ENCODE results near the gene MBLAC2.
A peak's percentile ranks its signal among the peaks of the same experiment; 100 is the strongest.

Gene MBLAC2

DNA sequence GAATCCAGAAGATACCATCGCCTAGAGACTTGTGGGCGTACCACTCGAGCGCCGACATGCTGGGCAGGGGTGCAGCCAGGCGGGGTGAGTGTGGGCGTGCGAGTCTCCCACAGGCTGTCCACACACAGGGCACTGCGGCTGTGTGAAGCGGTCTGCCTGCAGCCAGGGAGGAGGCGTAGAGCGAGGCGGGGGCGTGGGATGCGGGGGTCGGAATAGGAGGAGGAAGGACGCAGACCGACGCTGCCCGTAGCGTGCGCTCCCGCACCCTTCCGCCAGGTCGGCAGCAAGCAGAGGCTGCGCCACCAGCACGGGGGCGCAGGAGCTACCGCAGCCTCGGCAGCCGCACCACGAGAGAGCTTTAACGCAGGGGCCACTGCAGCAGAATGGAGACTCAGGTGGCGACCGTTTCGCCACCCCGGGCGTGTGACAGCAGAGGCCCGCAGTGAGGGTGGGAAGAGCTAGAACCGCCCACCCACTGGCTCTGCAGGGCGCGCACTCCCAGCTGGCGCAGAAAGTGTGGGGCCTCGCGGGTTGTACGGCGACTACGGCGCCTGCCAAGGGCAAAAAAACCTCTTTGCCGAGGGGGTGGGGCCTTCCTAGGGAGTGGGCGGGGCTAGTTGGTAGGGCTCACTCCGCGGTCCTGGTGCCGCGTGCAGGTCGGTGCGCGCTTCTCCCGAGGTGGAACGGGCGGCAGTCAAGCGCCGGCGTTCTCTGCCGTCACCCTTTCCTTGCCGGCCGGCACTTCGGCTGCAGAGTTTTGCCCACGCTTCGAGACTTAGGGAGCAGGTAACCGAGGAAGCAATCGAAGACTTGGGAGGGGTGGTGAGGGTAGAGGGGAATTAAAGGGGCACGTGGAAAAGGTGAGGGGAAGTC is at the start of gene MBLAC2, which contains the start of gene POLR3G:
MBLAC2 (minus strand) TSS at position 537 of the 873 bp plus-strand sequence; CDS start at position 58, 479 bp downstream.
POLR3G (plus strand) TSS at position 630 of the 873 bp plus-strand sequence. CDS start 10,704 bp downstream, outside the sequence.
- peak; percentile 82 for DNase-seq

DNA sequence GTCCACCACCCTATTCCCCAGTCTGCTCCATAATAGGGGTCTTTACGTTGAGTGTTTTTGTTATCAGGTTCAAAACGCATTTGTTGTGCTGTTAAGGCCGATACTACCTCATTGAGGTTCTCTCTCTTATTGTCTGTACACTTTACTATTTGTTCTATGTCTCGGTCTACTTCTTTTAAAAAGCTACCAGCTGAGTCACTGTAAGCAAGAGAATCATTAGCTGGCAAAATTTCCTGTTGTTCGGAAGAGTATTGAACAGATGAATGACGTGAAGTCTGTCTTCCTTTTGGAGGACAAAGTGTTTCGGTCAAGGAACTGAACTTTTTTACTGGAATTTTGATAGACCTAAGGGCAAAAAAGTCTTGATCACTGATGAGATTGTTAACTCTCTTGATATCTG is 44.5 kb upstream of the MBLAC2 start:
- DNase-seq = no peak

DNA sequence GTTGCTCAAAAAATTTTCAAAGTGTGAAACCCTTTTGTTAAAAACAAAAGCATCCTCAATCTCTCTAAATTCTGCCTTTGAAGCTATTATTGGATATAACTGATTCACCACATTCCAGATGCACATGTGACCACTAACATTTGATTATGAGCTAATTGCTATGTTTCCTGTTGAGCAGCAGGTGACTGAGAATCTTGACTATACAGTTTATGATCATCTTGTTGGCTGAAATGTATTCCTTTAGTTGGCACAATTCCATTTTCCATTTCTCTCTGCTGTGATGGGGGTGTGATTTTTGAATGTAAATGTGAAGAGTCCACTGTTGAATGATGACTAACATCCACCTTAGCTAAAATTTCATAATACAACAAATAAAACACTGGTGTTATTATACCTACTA is 44.1 kb upstream of the MBLAC2 start:
- DNase-seq = no peak

DNA sequence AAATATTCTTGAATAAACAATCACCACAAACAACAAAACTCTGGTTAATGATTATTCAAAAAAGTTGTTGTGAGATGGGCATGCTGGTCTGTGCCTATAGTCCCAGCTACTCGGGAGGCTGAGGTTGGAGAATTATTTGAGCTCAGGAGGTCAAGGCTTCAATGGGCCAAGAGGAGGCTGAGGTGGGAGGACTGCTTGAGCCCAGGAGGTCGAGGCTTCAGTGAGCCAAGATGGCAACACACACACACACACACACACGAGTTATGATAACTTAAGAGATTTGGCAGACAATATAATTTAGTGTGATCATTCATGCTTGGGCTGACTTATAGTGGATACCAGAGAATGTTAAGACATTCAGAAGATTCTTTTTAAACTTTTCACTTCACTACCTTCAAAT is 39.9 kb upstream of the MBLAC2 start:
- no peak for DNase-seq

DNA sequence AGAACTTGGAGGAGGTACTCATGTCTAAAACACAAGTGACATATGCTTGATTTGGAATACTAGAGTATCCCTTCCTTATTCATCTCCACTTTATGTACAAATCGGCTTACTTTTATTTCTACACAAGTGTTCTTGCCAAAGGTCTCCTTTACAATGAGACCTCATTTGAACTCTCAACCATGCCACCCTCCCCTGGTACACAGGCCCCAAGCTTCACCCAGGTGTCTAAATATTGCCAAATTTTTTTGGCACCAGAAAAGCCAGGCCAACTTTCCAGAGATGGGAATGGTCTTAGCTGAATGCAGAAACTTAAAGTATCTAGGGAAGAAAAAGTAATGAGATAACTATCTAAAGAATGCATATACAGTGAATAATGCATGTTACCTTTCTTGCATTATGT is 35.9 kb upstream of the MBLAC2 start:
- DNase-seq = no peak

DNA sequence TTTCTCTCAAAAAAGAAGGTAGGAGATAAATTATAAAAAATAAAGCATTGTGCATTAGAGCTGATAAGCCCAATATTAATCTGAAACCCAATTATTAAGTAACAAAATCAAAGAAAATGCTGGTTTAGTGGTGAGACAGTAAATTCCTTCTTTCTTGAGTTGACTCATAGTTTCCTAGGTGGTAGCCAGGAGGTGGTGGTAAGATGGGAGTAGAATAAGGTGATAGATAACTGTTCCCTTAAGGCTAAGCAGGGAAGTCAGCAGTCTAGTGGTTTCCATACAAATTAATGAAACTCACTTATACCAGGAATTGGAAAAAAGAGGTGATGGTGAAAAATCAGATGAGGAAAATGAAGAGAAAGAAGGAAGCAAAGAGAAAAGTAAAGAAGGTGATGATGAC is 31.6 kb upstream of the MBLAC2 start:
- DNase-seq = no peak

DNA sequence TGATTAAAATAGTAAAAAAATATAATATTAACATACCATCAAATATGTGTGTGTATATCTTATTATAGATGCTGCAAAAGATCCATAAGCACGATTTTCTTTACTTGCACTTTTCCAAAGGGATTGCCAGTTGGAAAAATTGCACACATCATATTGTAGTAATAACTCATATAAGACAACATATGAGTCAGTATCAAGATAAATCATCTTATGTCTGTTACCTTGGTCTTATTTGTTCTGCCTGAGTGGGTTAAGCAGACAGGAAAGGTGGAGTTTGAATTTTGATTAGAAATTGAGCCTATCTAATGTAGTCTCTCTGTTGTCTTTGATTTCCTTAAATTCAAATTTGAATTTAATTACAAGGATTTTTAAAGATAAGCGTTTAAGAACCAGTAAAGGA is 30.2 kb upstream of the MBLAC2 start:
- DNase-seq = no peak

DNA sequence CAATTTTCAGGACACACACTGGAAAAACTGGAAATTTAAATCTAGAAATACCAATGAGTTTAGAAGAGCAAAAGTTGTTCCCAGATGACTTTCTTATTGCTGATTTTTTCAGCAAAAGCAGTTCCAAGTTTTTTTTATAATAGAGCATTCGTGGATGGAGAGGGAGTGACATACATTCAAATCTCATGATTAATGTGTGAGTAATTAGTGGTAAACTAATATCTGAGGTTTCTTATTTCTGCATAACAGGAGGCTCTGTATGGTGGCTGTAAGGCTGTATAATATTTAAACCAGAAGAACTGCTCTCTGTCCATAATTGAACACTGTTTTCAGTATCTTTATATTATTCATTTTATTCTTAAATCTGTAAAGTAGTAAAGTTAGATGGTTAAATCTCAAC is 29.0 kb upstream of the MBLAC2 start:
- DNase-seq = no peak

DNA sequence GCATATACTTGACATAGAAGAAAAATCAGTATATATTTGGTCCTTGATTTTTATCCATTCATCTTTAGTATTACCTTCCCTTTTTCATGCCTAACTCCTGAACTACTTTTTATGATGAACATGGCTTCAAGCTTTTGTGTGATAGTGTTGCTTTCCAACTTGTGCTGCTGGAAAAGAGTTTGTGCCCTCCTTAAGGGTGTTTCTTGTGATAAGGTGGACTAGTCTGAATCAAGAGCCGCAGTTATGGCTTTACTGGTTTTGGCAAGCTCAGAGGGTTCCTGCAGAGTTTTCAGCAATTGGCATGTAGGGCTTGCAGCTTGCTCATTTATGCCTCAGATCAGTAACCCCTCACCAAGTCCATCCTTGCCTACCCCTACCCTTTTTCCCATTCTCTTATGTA is 20.6 kb upstream of the MBLAC2 start:
- DNase-seq = no peak

DNA sequence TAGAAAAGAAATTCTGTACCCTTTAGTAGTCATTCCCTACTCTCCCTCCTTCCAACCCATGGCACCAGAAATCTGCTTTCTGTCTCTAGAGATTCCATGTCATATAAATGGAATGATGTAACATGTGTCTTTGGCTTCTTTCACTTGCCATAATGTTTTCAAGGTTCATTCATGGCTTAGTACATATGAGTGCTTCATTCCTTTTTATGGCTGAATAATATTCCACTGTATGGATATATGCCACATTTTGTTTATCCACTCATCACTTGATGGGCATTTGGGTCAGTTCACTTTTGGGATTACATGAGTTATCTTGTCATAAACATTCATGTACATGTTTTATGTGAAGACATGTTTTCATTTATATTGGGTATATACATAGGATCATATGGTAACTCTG is 19.5 kb upstream of the MBLAC2 start:
- DNase-seq = no peak

DNA sequence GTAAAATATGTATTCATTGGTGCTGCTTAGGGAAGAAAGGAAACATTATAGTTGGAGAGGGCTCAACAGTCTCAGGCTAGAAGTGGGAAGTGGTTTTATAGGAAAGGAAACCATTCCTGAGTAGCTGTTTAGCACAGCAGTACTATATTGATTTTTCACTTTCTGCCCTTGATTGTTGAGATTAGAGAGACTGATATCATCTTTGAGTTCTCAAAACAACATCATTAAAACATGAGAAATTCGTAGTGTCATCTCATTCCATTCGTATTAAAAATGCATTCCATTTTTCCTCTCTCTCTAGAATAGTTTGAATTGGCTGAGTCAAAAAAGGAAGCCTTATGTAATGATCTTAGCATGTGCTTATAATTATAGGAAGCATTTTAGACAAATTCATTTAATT is 14.2 kb upstream of the MBLAC2 start:
- DNase-seq = peak; percentile 1

DNA sequence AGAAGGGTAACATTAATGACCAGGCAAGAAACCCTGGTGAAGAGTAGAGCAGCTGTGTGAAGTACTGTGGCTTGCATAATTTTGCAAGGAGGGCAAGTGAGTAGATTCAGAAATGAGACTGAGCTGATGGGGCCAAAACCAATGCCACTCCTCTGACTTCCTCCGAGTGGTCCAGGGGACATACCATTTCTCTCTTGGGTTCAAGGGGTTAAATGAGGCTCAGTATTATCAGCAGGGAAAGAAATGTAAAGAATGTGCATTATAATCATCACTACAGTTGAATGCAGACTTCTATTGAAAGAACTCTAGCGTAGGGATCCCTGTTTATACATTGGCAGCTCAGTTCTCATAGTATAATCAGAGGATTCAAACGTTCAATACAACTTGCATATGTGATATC is 10.0 kb upstream of the MBLAC2 start:
- DNase-seq = no peak

DNA sequence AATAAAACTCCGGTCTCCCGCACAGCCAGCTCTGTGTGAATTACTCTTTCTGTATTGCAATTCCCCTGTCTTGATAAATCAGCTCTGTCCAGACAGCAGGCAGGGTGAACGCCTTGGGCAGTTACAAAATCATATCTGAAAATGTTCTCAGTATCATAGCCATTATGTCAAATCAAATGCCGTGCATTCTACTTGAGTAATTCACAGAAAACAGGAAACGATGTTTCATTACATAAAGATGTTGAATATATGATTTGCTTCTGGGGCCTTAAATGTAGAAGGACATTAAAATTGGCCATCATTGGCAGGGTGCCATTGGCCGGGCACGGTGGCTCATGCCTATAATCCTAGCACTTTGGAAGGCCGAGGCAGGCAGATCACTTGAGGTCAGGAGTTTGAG is 8.6 kb upstream of the MBLAC2 start:
- DNase-seq = no peak

DNA sequence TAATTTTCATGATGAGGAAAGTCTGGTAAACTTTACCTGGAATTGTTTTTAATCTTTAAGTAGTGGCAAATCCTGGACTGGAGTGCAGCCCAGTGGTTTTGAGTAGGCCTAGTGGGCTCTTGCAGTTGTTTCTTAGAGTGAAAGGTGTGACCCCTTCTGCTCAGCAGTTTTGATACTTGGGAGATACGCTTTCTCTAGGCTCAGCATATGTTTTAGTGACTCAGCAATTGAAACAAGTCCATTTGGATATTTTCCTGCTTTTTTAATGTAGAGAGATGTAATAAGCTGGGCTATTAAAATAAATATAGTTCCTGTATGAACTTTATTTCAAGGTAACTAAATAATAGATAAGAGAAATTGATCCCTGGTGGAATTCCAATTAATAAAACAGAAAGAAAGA is 6.1 kb upstream of the MBLAC2 start:
- no peak for DNase-seq

DNA sequence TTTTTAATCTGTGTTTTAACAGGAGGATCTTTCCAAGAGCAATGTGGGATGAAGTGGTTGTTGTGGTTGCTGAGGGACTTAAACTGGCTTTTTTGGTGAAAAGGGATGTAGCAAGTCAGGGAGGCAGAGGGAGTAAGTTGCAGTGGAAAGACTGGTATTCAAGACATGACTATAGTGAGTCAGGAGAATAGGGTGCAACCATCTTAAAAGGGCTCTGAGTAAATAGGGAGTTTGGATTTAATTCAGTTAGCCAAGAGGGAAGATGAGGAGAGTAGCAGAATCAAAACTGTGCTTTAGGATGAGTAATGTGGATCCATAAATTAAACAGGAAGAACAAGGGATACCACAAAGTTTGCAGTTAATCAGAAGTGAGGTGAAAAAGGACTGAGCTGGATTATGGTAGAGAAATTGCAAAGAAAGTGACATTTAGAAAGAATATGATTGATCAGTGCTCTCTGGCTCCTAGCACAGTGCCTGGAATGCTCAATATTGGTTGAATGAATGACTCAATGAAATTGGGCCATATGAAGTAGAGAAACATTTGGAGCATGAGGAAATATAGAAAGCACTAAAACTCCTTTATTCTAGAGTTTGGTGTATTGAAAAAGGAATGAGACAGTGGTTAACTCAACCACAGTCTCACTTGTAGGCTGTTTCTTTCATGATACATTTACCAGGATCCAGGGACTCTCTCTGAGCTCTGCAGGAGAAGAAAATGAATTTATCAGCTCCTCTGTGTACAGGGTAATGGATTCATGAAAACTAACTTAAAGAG is 5.2 kb upstream of the MBLAC2 start:
- no peak for DNase-seq

DNA sequence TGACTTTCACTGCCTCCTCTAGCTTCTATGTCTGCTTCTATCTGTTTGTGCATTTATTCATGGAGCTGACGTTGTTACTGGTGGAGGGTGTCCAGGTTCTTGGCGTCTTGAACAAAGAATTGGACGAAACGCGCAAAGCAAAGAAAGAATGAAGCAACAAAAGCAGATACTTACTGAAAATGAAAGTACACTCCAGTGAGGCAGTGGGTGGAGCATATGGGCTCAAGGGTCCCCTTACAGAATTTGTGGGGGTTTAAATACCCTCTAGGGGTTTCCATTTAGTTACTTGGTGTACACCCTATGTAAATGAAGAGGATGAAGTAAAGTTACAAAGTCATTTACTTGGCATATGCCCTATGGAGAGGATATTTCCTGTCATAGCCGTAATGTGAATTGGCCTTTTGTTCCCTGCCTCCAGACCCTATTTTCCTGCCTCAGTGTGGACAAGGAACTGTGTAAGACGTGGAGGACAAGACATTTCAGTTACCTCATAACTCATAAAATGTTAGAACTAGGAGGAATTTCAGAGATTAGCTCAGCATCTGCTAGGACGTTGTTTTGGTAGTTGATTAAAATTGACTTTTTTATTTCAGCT is 3.1 kb upstream of the MBLAC2 start:
- DNase-seq = no peak

DNA sequence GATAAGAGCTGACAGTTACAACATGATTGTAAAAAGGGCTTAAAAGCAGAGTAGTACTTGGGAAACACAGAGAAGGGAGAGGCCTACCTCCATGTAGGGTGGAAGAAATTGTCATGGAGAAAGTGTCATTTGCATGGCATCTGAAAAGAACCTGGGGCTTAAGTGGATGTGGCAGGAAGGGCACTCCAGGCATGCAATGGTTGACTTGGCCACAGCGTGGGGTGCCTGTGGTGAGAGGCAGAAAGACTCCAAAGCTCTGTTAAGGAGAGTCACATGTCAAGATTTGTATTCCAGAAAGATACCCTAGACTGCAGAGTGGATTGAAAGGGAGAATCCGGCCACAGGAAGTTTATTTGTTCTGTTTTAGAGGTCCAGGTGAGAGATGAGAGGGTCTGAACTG is 2.5 kb upstream of the MBLAC2 start:
- no peak for DNase-seq

DNA sequence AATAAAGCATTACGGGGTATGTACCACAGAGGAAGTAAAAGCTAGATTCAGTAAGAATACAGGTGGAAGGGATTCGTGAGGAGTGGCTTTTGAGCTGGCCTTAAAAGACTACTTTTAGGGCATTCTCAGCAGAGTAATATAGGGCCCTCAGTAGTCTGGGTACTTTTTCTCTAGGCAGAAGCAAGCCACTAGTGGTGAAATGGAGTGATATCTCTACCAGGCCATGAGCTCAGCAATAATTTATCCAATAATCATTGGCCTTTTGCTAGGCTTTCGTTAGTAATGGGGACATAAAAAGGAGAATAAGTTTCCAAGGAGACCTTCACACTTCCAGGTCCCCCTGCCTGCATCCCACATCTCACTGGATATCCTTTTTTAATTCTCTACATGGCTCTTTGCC is 1.8 kb upstream of the MBLAC2 start:
- DNase-seq = no peak

DNA sequence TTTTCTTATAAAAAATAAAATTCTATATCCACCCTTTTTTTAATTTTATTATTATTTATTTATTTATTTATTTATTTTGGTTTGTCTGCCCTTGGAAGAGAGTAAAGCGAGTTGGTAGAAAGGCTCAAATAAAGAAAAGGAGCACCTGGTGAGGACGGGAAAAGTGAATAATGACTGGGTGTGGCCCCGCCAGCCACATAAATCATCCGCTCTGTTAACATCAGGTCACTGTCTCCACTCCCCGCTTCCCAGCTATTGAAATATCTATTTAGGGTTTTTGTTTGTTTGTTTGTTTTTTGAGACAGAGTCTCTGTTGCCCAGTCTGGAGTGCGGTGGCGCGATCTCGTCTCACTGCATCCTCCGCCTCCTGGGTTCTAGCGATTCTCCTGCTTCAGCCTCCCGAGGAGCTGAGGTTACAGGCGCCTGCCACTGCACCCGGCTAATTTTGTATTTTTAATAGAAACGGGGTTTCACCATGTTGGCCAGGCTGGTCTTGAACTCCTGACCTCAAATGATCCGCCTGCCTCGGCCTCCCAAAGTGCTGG is 937 bp upstream of the MBLAC2 start:
- peak; percentile 11 for DNase-seq

DNA sequence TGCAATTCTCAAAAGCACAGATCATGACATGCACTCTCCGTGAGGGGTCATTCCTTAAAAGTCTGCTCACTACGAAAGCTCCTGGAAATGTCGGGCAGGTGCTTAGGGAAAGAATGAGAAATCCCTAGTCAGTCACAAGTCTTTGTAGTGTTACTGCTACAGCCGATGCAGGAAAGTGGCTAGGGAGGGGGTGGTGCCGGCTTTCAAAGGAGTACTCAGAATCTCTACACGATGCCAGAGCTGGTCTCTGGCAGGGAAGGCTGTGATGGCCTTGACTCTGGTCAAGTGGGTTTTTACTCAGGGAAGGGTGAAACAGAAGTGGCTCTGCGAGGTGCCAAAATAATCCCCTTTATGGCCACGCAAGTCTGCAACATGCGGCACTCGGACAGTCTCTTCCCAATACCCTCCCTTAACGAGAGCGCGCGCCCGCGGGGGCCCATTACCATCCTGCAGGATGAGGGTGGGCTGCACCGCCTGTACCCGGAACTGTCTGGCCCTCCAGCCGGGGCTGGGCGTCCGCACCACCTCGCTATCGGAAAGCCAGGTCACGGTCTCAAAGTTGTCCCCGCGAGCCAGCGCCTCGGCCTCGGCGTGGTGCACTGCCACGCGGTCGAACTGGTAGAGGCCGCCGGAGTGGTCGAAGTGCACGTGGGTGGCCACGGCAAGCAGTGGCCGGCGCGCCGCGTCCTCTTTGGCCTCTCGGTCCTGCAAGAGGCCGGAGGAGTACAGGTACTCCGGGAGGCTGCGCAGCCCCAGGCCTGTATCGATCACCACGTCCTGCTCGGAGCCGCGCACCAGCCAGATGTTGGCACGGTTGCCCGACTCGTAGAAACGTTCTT is 956 bp downstream of the MBLAC2 start:
- DNase-seq = peak; percentile 45

DNA sequence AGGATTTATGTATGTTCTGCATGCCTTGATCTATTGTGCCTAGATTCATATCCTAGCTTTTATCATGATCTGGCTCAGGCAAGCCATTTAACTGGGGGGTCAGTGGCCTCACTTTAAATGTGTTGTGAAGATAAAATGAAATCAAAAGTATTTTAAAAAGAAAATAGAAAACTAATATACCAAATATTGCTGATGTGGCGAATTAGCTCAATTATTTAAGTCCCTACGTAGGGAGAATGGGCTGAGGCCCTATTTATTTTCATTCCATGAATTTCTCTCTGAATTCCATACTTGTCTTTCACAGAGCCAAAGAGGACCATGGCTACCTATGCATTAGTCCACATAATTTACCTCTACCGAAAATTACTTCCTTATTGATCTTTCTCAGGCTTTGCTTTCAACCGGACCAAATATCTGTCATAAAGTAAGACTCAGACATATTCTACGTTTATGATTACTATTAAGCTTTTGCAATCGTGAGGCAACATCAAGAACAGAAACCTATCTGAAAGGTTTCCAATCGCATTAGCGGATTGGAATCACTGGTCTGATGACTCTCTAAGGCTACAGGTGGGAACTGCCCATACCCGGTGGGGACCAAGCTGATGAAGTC is 1.7 kb downstream of the MBLAC2 start:
- no peak for DNase-seq

DNA sequence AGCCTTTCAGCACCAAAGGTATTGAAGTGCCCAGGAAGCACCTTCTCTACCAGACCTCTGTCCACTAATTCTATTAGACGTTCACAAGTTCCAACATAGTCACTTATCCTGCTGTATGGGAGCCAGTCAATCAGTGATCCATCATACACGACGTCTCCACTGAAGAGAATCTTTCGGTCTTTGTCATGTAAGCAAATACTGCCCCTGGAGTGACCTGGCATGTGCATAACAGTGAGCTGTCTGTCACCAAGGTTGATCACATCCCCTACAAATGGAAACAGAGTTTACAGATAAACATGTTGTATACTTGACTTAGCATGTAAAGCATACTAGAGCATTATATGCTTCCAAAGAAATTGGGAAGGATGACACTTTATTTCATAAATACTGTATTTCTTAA is 13.3 kb downstream of the MBLAC2 start:
- DNase-seq = no peak

Measured in NCI-H2227 treated with DMSO at 0.1 percent for 48 hours (cell line).